SK-MEL-5 (cell line): Measurements from ENCODE around the gene PPA2. TPM values are rescaled to one million over a fixed set of nuclear protein-coding genes. Genes with fewer than 3 reads are reported as not detected.
A peak's percentile ranks its signal among the peaks of the same experiment; 100 is the strongest.
"Not testable (repeated sequence)": the region's sequence is repeated elsewhere in the genome, so short reads cannot be mapped to it uniquely, and the experiment has no call there.

ENCODE experiments used
- DNase-seq: peaks from one replicate; pipeline ENCODE4 v3.0.0-alpha.2; 2016; ENCODE audit warnings: low read depth, low spot score
- in situ Hi-C: cut with HindIII; loops from 2 replicates; pipeline ENCODE4 v1.10.0; 2016; ENCODE audit warnings: low sequenced_read_pairs, high pct_unique_total_duplicates, low pct_unique_long_range_greater_than_20kb
- total RNA-seq: library from RNA; depleted of rRNA; stranded (reverse); fragments of >200 nt; shearing (Covaris generic); gene quantifications from 2 replicates; pipeline ENCODE4 v1.2.3, GENCODE V29; 2014

Gene PPA2
- total RNA-seq, 1 experiment from 2014 or later, result 123 TPM

GRCh38 chr4:105462576-105462975 is 11.3 kb downstream of the PPA2 start:
- DNase-seq, result no peak
- in situ Hi-C loops, result no loop called here

DNA sequence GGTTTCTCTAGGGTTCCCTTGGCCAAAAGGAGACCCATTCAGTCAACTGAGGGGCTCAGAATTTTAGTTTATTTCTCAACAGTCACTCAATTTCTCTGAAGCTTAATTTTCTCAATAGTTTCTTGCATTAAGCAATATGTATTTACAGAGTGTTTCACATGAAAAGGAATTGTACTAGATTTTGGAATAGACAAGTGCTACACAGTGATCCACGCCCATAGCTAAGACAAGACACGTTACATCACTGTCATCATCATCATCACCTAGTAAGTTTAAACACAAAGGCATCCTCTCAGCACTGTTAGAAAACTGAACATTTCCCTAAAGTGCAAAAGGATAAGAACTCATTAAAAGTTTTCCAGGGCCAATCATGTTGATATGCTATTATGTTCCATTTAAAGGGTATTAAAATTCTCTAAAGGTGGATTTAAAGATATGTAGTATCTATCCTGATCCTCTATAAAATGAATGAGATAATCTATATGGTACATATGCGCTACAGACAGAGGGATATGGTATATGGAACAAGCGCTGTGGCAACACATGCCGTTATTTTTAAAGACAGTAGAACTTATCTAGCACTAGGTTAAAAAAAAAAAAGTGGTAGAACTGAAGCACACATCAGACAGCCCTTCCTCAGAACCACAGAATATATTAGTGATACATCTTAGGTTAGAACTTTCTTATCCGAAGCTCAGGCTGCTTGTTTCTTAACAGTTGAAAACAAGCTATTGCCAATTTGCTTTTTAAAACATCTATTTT is 12.1 kb downstream of the PPA2 start:
- DNase-seq, result no peak
- in situ Hi-C loops, result no loop called here

DNA sequence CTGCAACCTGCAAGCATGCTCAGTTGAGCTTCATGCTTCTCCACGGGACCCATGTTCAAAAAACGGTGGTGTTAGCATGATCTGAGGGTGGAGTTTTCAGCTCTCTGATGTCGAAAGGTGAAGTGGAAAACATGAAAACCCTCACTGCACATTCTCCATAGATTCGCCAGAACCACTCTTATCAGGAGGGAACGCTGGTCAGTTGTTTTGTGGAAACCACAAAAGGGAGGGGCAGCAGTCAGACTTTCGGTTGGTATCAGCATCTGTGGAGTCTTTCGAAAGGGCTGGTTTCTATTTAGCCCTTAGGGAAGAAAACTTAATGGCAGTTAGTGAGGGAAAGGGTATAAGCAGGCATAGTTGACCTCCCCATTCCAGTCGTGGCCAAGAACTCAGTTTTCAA is 12.6 kb downstream of the PPA2 start:
- DNase-seq, result peak; percentile 43
- in situ Hi-C loops, result no loop called here

DNA sequence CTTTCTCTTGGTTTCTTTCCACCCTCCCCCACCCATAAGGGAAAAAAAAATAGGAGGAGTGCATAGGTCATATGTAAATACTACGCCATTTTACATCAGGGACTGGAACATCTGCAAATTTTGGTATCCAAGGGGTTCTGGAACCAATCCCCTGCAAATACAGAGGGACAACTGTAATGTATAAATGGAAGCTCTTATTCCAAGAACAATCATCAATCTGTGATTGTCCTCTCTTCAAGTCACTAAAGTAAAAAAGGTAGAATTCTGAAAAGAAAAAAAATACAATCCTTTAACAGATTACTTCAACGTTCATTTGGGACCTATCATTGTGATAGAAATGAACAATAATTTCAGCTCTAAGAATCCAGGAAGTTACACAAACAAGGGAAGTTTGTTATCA is 13.6 kb downstream of the PPA2 start:
- DNase-seq, result no peak
- in situ Hi-C loops, result no loop called here

DNA sequence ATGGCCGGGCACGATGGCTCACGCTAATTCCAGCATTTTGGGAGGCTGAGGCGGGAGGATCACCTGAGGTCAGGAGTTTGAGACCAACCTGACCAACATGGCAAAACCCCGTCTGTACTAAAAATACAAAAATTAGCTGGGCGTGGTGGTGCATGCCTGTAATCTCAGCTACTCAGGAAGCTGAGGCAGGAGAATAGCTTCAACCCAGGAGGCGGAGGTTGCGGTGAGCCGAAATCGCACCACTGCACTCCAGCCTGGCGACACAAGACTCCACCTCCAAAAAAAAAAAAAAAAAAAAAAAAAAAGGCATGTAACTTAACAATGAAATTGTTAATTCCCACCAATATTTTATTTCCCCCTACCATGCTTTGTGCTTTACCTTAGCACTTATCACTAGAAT is 15.3 kb downstream of the PPA2 start:
- DNase-seq, in situ Hi-C loops: not testable (repeated sequence)

DNA sequence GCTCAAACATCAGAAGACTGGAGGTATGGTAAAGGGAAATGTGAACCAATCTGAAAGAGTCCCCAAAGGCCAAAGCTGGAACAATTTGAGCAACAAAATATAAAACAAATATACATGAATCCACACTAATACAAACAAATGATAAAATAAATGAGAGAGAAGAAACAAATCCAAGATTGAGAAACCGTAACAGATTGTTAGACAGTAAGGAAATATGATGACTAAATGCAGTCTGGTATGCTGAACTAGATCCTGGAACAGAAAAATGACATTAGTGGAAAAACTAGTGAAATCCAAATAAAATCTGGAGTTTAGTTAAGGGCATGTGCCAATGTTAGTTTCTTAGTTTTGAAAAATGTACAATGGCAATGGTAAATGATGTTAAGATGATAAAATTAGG is 15.9 kb downstream of the PPA2 start:
- in situ Hi-C loops, result no loop called here
- no peak for DNase-seq

DNA sequence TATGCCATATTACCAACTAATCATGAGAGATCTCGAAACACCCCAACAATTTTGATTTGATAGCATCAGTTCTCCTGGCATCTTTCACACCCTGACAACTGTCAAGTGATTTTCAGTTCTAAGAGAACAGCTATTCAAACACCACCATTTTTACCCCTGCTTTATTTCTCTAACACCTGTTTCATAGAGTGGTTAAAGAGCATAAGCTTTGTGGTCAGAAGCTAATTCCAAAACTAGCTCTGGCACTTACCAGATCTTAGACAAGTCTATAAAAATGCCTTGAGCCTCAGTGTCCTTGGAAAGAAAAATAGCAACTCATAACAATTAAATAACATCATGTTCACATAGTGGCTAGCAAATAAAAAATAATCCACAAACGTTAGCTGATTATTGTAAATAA is 17.9 kb downstream of the PPA2 start:
- in situ Hi-C loops, result no loop called here
- DNase-seq, result no peak

- in situ Hi-C loops, result no loop called here
- DNase-seq, result no peak
Measured at GRCh38 chr4:105455182-105455581, 18.7 kb downstream of the PPA2 start.

DNA sequence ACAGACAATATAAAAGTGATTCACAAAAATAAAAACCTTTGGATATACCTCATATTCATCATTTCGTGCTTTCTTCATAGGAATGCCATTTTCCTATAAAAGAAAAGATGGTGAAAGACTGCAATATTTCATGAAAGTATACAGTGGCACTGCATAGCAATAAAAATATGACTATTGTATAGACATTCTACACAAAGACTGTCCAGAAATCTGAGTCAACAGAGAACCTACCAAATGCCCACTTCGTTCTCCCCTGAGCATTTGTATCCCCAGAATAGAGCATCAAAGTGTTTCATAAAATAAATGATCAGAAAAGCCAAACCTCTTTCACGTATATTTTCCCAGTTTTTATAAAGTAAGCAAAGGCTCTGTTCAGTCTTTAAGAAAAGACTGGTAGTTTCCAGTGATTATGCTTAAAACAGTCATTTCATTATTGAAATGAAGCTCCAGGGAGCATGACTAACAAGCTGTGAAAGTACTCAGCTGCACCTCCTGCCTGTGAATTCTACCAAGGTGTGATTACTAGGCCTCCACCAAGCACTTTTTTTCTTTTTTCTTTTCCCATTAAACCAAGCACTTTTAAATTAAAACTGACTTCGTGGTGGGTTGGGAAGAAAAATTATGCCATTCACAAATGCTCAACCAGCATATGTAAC is 20.2 kb downstream of the PPA2 start:
- DNase-seq, result no peak
- in situ Hi-C loops, result no loop called here

DNA sequence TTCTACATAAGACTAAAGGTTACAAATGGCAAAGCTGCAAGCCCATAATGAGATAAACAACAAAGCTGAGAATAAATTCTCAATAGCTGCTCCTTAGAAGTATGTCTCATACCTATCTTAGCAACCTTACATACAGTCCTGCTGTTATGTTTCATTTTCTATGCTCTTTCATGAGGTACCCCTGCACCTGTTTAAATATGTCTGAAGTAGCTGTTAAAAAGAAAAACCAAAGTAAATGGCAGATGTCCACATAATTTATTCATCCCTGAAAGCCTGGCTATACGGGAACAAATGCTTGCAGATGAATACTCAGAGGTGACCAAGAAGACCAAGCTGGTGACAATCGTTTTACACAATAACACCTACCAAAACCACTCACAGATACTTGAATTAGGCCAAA is 22.5 kb downstream of the PPA2 start:
- in situ Hi-C loops, result no loop called here

DNA sequence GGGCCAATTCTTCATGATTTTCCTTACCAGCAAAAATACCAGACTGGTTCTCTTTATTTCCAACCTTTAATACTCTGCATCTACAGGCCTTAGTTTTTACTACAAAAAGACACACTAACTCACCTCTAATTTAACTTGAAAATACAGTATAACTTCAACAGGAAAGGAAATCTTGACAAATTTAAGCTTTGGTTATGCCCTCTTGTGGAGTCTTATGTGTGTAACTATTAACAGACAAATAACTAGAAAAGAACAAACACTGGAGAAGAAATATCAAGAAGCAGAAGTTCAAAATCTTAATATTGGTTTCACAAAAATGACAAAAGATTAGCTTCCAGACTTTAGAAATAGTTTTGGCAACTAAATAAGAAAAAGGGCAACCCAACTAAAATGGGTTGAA is 33.0 kb downstream of the PPA2 start:
- DNase-seq, result no peak
- in situ Hi-C loops, result no loop called here

More for the DNA sequence above, 22.5 kb downstream of the PPA2 start:
- no peak for DNase-seq

DNA sequence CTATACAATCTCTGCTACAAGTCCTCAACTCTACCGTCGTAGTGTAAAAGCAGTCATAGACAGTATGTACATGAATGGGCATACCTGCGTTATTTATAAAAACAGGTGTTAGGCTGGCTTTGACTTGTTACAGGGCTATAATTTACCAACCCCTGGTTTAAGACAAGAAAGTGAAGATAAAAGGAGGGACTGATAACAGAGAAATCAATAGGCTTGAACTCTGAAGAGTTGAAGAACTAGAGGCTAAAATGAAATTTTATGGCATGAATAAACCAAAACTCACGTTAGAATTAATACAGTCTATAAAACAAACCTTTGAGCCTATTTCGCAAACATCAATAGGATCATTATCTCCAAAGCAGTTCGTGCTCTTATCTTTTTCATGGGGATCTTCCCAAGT is 36.2 kb downstream of the PPA2 start:
- DNase-seq, result no peak
- in situ Hi-C loops, result no loop called here

GRCh38 chr4:105436414-105436813 is 37.4 kb downstream of the PPA2 start:
- in situ Hi-C loops, result no loop called here
- DNase-seq, result no peak

DNA sequence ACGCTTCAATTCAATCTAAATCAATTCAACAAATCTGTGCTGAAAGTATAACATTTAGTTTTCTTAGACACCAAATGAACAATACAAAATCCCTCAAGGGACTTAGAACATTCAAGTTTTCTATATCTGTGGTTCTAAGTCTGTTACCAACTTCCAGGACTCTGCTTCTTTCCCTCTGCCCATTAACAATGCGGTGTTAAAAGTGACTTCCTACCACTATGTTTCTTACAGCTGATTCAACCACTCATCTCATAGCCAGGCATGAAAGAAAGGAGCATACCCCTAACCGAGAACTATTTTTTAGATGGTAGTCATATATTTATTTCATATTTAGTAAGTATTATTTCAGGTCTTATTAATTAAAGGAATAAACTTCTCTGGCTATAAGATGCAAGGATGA is 38.9 kb downstream of the PPA2 start:
- in situ Hi-C loops, result no loop called here
- no peak for DNase-seq

GRCh38 chr4:105433421-105433820 is 40.4 kb downstream of the PPA2 start:
- DNase-seq, result peak; percentile 72
- in situ Hi-C loops, result no loop called here

DNA sequence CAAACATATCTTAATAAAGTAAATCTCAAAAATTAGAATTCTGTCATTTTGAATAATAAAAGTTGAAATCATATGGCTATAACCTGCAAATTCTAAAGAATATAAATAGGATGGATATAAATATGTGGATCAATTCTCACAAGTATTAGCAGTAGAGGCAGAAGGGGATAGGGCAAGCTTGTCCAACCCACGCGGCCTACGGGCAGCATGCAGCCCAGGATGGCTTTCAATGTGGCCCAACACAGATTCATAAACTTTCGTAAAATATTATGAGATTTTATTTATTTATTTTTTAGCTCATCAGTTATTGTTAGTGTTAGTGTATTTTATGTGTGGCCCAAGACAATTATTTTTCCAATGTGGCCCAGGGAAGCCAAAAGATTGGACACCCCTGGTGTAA is 41.4 kb downstream of the PPA2 start:
- in situ Hi-C loops, result no loop called here

DNA sequence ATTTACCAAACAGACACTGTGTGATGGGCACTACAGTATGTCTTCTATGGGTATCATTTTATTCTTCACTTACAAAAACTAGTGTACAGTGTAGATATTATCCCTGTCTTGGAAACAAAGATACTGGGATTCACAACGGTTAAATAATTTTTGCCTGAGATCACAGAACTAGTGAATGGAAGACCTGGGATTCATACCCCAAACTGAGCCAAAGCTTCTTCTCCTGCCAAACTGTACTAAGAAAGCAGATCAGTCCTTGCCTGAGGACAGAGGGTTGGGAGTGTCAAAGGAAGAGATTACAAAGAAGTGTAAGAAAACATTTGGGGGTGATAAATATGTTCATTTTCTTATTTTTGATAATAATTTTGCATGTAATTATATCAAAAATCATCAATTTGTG is 43.1 kb downstream of the PPA2 start:
- in situ Hi-C loops, result no loop called here

More for the DNA sequence above, 41.4 kb downstream of the PPA2 start:
- DNase-seq, result no peak

DNA sequence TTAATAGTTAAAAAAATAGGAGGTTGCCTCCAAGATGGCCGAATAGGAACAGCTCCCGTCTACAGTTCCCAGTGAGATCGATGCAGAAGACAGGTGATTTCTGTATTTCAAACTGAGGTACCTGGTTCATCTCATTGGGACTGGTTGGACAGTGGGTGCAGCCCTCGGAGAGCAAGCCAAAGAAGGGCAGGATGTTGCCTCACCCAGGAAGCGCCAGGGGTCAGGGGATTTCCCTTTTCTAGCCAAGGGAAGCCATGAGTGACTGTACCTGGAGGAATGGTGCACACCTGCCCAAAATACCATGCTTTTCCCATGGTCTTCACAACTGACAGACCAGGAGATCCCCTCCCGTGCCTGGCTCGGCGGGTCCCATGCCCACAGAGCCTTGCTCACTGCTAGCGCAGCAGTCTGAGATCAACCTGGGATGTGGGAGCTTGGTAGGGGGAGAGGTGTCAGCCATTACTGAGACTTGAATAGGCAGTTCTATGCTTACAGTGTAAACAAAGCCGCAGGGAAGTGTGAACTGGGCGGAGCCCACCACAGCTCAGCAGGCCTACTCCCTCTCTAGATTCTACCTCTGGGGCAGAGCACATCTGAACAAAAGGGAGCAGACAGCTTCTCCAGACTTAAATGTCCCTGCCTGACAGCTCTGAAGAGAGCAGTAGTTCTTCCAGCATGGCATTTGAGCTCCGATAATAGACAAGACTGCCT is 47.5 kb downstream of the PPA2 start:
- no peak for DNase-seq
- in situ Hi-C loops, result no loop called here

More for the DNA sequence above, 43.1 kb downstream of the PPA2 start:
- DNase-seq, result no peak
